Activated T-cell treated with anti-CD3 and anti-CD28 coated beads, Interleukin-2, amount 50 U/mL, for 48 hours (primary cell): Measurements from ENCODE around the gene ATG13.
"Not testable (repeated sequence)": the region's sequence is repeated elsewhere in the genome, so short reads cannot be mapped to it uniquely, and the experiment has no call there.

Experiments used
- DNase-seq, 2 experiments: peaks; one replicate each; pipeline ENCODE4 v3.0.0-alpha.2; 2020

The ATG13 gene

DNA sequence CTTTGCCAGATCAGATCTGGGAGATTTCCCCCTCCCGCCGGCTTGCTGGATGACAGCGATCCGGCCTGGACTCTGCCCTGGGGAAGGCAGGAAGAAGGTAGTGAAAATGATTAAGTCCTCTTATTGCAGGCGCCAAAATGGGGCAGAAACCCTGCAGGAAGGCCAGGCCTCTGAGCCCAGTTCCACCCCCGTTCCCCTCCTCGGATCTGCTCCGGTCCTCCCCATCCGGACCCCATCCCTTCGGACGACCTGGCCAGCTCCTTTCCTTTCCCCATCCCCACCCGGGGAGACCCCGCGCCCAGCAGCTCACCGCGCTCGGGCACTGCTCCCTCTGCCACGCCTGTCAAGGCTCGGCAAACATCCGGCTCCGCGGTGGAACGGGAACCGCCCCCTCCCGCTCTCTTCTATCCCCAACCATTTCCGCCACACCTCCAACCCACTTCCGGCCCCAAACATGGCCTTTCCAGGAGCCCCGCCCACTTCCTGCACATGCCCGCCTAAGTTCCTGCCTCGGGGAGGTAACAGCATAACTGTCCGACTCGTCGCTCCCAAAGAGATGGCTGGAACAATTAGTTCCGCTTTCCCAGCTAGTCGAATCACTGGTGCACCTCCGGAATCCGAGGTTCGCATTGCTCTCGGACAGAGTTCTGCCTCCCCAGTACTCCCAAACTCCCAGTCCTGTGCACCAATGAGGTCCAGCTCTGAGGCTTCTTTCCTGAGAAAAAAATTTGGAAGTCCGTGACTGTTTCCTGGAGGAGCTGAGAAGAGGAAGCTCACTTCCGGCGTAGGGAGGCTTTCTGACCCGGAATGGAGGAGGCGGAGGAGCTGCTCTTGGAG, 83.1 kb downstream of the ATG13 start, which contains the start of the genes ARHGAP1 and ZNF408:
TSS of gene ARHGAP1 (minus strand) at position 379 of the 837 bp plus-strand sequence. CDS start 4,512 bp downstream, outside the sequence.
TSS of gene ZNF408 (plus strand) at position 791 of the 837 bp plus-strand sequence. CDS start at position 808, 17 bp downstream.
- DNase-seq = peak; percentile 99

DNA sequence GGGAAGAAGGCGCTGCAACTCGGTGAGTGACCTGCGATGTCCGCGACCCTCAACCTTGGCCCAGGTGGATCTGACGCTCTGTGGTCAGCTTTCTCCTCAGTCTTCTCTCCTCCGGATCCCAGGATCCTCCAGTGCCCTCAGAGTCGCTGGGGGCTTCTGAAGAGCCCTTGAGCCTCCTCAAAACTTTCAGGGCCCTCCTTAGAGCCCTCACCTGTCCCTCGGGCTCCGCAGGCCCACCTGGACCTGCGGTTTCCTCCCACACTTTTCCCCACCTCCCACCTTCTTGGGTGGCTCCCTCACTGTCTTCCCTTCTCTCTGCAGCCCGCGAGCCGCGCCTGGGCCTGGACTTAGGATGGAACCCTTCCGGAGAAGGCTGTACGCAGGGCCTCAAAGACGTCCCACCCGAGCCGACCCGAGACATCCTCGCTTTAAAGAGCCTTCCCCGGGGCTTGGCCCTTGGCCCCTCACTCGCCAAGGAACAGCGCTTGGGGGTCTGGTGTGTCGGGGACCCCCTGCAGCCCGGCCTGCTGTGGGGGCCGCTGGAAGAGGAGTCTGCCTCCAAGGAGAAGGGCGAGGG, 83.8 kb downstream of the ATG13 start:
- DNase-seq = peak in 1 of 2 experiments; percentile 25

DNA sequence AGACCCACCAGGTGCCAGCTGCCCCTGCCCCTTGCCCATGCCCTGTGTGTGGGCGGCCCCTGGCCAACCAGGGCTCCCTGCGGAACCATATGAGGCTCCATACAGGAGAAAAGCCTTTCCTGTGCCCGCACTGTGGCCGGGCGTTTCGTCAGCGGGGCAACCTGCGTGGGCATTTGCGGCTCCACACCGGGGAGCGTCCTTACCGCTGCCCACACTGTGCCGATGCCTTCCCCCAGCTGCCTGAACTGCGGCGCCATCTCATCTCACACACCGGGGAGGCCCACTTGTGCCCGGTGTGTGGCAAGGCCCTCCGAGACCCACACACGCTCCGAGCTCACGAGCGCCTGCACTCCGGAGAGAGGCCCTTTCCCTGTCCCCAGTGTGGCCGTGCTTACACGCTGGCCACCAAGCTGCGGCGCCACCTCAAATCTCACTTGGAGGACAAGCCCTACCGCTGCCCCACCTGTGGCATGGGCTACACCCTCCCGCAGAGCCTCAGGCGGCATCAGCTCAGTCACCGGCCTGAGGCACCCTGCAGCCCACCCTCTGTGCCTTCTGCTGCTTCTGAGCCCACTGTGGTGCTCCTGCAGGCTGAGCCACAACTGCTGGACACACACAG, 87.8 kb downstream of the ATG13 start:
- no peak for DNase-seq

DNA sequence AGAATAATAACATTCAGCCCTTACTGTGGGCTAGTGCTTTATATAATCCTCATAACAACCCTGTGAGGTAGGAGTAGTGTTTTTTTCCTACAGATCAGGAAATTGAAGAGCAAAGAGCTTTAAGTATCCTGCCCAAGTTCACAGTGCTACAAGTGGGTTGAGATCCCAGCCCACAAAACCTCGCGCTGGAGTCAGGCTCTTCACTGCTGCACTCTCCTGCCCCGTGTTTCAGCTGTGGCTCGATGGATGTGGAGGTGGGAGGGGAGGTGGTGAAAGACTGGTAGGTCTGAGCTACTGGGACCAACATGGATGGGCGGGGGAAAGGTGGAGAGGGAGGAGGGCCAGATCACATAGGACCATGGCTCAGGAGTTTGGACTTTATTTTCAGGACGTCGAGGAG, 89.5 kb downstream of the ATG13 start:
- no peak for DNase-seq

DNA sequence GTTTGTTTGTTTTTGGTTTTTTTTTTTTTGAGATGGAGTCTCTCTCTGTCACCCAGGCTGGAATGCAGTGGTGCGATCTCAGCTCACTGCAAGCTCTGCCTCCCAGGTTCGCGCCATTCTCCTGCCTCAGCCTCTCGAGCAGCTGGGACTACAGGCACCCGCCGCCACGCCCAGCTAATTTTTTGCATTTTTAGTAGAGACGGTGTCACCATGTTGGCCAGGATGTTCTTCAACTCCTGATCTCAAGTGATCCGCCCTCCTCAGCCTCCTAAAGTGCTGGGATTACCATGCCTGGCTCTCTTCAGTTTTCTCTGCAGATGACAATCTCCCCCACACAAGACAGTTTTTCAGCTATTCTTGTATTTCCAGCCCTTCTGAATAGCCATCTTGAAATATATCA, 92.0 kb downstream of the ATG13 start:
- DNase-seq = not testable (repeated sequence)

DNA sequence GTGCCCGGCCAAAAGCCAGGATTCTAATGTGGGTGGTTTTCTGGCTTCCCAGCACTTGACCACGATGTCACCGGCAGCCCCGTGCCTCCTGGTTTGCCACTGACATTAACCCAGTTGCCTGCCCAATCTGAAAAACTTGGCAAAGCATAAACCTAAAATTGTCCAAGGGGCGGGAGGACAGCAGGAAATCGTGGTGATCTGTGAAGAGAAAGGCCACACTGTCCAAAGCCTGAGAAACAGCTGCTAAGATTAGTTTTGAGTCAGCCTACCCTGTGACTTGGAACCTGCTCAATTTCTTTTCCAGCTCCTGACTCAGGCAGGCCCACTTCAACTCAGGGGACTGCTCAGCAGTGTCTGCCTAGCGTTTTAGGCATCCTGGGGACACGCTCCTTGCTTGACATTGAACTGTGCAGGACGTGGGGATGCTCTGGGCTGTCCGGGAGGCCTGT, 93.5 kb downstream of the ATG13 start:
- DNase-seq = no peak

DNA sequence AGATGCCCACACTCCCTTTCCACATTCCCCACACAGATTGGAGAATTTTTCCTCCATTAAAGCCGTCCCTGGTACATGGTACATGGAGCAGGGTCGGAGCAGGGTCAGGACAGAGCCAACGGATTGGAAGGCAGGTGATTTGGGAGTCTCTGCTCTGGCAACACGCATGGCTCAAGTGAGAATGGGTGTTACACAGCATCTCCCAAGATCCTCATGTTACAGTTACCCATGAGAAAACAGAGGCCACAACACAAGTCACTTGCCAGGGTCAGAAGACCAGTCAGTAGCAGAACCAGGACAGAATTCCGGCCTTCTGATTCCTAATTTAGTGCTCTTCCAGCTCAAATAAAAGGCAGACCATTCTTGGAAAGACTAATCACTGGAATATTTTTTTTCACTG, 94.0 kb downstream of the ATG13 start:
- no peak for DNase-seq

DNA sequence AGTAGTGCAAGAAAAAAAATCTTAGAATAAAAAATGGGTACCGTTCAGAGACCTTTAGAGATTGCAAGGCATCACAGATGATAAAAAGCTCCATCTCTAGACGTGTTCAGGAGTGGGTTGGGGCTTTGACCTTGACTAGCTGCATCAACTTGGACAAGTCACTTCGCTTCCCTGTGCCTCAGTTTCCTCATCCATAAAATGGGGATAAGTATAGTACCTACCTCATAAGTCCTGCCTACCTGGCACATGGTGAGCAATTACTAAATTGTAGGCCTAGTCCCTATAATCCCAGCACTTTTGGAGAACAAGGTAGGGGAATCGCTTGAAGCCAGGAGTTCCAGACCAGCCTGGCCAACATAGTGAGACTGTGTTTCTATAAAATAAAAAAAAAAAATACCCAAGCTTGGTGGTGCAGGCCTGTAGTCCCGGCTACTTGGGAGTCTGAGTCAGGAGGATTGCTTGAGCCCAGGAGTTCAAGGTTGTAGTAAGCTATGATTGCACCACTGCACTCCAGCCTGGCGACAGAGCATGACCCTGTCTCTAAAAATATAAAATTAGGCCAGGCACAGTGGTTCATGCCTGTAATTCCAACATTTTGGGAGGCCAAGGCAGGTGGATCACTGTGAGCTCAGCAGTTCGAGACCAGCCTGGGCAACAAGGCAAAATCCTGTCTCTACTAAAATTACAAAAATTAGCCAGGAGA, 95.7 kb downstream of the ATG13 start:
- DNase-seq = no peak

DNA sequence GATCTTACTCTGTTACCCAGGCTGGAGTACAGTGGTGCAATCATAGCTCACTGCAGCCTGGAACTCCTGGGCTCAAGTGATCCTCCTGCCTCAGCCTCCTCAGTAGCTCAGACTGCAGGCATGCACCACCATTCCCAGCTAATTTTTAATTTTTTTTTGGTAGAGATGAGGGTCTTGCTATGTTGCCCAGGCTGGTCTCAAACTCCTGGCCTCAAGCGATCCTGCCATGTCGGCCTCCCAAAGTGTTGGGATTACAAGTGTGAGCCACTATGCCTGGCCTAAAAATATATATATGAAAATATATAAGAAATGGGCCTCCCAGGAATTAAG, 100.4 kb downstream of the ATG13 start:
- DNase-seq = not testable (repeated sequence)

DNA sequence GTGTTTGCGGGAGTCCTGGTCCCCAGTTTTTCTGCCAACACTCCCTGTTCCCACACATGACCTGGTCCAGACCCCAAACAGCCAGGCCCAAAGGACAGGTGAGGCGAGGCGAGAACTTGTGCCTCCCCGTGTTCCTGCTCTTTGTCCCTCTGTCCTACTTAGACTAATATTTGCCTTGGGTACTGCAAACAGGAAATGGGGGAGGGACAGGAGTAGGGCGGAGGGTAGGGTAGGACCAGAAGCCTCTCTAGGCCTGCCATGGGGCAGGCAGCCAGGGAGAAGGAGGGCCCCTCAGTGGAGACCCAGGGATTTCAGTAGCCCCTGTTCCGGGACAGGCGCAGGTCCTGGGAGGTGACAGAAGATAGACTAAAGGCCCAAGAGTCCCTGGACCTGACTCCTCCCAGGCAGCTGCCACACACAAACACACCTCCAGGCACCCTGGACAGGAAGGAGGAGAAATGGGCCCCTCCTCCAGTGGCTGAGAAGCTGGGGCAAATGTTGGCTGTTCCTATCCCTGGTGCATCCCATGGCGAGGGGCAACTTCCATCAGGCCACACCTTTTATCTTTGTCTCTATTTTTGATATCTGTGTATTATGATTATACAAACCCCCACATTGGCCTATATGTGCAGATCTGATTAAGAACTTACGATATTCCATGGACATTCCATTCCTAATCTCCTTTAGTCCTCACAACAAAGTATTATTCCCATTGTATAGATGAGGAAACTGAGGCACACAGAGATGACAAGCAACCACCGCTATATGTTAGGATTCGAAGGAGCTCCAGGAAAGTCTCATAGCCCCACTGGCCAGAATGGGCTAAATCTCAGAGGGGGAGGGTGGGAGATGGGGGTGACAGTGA, 101.0 kb downstream of the ATG13 start:
- no peak for DNase-seq

DNA sequence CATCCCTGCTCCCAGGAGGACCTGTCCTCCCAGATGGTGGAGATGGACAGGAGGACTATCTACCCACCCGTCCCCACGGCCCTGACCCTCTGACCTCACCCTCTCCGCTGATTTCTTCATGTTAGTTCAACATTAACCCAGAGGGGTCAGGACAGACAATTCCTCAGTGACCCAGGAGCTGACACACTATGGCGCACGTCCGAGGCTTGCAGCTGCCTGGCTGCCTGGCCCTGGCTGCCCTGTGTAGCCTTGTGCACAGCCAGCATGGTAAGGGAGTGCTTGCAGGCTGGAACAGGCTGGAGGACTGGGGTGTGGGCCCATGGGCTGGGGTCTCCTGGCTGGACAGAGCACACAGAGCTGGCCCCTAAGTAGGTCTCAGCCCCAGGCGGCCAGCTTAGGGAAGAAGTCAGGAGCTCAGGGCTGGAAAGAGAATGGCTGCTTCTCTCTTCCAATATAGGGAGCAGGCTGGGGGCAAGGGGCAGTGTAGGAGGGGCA, 101.7 kb downstream of the ATG13 start, which contains the start of gene F2:
TSS of gene F2 (plus strand) at position 166 of the 495 bp plus-strand sequence. CDS start at position 189, 23 bp downstream.
- no peak for DNase-seq

DNA sequence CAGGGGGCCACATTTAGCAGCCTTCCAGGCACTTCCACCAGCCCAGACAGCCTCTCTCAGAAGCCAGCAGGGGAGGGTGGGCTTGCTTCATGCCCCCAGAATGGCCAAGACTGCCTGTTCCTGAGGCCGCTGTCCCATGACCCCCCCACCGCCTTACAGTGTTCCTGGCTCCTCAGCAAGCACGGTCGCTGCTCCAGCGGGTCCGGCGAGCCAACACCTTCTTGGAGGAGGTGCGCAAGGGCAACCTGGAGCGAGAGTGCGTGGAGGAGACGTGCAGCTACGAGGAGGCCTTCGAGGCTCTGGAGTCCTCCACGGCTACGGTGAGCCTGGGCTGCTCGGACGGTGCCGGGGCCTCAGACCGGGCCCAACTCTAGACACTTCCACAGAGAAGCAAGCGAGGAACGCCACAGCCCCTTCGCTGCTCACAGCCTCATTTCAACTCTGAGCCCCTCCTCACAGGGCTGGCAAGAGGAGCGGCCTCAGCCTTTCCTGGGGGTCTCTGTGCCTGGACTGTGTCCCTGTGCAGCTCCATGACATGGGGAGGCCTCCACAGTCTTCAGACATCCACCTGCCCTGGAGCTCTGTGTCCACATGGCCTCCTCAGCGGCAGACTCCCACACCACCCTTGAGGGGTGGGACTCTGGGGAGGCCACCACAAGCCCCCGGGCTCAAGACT, 102.3 kb downstream of the ATG13 start:
- DNase-seq = no peak

DNA sequence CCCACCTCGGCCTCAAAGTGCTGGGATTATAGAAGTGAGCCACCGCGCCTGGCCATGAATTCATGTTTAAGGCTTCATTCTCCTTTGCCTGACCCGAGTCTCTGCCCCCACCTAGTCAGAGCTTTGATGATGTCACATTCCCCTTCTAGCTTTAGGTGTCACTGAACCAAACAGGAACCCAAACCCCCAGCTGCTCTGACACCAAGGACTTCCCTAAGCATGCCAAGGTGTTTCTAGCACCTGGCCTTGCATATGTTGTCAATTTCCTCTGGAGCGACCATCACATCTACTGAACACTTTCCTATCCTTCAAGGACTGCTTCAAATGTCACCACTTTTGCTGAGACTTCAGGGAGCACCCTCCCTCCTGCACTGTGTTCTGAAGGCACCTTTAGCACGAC, 103.9 kb downstream of the ATG13 start:
- no peak for DNase-seq

DNA sequence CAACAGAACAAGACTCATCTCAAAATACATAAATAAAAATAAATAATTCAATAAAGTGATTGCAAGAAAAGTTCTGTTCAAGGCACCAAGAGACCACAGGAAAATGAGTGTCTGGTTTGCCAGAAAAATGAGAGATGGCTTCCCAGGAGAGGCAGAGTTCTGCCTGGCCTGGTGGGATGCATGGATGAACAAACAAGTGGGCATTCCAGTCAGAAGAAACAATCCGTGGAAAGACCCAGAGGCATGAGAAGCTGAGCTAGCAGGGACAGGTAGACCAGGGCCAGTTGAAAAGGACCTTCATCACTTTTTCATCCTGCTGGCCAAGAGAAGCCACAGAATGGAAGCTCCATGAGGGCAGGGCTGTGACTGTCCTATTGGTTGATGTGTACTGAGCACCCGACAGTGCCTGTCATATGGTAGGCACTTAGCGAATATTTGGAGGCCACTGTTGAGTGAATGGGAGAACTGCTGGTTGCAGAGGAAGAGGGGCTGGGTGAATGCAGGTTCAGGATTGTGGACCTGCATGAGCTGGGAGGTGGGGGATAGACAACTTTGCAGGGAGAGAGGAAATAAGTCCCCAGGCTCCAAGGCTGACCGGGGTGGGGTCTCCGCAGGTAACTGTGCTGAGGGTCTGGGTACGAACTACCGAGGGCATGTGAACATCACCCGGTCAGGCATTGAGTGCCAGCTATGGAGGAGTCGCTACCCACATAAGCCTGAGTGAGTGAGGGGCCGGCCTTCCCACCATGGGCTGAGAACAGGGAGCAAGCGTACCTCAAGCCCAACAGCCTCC, 105.4 kb downstream of the ATG13 start:
- DNase-seq = no peak

DNA sequence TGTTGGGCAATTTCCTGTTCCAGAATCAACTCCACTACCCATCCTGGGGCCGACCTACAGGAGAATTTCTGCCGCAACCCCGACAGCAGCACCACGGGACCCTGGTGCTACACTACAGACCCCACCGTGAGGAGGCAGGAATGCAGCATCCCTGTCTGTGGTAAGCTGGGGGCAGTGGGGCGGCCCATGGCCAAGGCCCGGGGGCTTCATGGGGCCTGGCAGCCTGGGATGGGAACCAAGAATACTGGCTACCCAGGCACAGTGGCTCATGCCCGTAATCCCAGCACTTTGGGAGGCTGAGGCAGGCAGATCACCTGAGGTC, 106.0 kb downstream of the ATG13 start:
- DNase-seq = no peak

DNA sequence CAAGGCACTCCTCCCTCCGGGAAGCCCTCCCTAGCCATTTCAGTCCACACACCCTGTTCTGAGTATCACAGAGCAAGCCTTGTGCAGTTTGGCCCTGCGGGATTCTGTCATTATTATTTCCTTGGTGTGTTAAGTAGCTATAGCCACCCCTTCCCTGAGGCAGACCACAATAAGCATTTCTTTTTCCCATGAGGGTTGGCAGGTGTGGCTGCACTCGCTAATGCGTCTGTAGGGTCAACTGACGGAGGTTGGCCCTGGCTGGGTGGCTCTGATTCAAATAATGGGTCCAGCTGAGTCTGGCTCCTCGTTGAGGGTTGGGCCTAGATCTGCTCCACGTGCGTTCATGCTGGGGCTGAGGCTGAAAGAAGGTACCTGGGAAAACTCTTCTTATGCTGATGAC, 106.7 kb downstream of the ATG13 start:
- no peak for DNase-seq
